ENCODE data around the gene BUD23. TPM values are rescaled to one million over a fixed set of nuclear protein-coding genes. Genes with fewer than 3 reads are reported as not detected.

Gene BUD23
- total RNA-seq, 1 experiment from 2014 or later: 168 TPM

- Histone ChIP-seq H3K79me2 (ENCODE audit: insufficient read depth, low read length) (no peaks in the 10 kb centered on the region; the same call in 1 of the 2 replicates), H3K9me3 (ENCODE audit: control insufficient read depth in 1 of 2, insufficient read depth in 1 of 2, low read depth in 1 of 2, low read length in 2 of 2) (no peaks in the 10 kb centered on the region), H3K9ac (ENCODE audit: low read length) (no peak overlapping the region), H3K9me2 (ENCODE audit: insufficient read depth) (no peaks in the 10 kb centered on the region), H3K36me3 (ENCODE audit: control insufficient read depth in 1 of 2, insufficient read depth in 2 of 2, low read length in 2 of 2) (no peaks in the 10 kb centered on the region), H3K27ac (ENCODE audit: low read depth, low read length) (no peak overlapping the region), H2AFZ (ENCODE audit: low read depth, low read length, poor library complexity, severe bottlenecking) (no peak overlapping the region), H3K4me2 (ENCODE audit: low read length) (no peak overlapping the region), H3K4me1 (ENCODE audit: control insufficient read depth in 1 of 2, insufficient read depth in 2 of 2, low read length in 2 of 2) (peaks cover 34 to 41% of the 10 kb centered on the region in 2 experiments), H4K20me1 (ENCODE audit: insufficient read depth) (no peaks in the 10 kb centered on the region), H3K27me3 (ENCODE audit: insufficient read depth, low read length) (no peaks in the 10 kb centered on the region), H3K4me3 (replicated peaks in 1 of 2; ENCODE audit: low read depth in 1 of 2, low read length in 2 of 2) (no peak overlapping the region)
- TF ChIP-seq CEBPB (IDR thresholded peaks at IDR 0.05; ENCODE audit: low read depth) (no peak), ZFX (IDR thresholded peaks at IDR 0.05) (no peak), ATF3 (IDR thresholded peaks at IDR 0.05) (no peak), SRF (IDR thresholded peaks at IDR 0.05; ENCODE audit: low read depth) (no peak), RAD21 (IDR thresholded peaks at IDR 0.05; ENCODE audit: low read depth) (no peak), EZH2 (IDR thresholded peaks at IDR 0.05) (no peak), TCF7L2 (IDR thresholded peaks at IDR 0.05; ENCODE audit: borderline replicate concordance, extremely low read depth, insufficient read depth, insufficient read length) (no peak), SIN3A (IDR thresholded peaks at IDR 0.05; ENCODE audit: low read depth) (no peak), POLR2A (IDR thresholded peaks at IDR 0.05; ENCODE audit: borderline replicate concordance, extremely low read depth, insufficient read depth, insufficient read length) (no peak), SP1 (IDR thresholded peaks at IDR 0.05; ENCODE audit: low read depth) (no peak), CTCF (IDR thresholded peaks at IDR 0.05 in 2 of 3, conservative IDR thresholded peaks at IDR 0.05 in 1 of 3; ENCODE audit: borderline replicate concordance in 1 of 3, insufficient read depth in 1 of 3, low read depth in 2 of 3, low read length in 2 of 3) (no peak), ZNF274 (IDR thresholded peaks at IDR 0.05; ENCODE audit: low read depth, low read length) (no peak)
- DNase-seq (ENCODE audit: low read depth, low spot score) (no peak), ATAC-seq (no peak)
- no TSS peak for BruUV-seq (replicated peaks)
- intact Hi-C loops (cut with micrococcal nuclease): no loop called here
- CTCF ChIA-PET: interaction anchor here (2.0 kb wide), 1 partner anchor 10 kb away, joined by 4 read pairs; no protein-coding TSS in a partner anchor
- RAD21 ChIA-PET (ENCODE audit: low non-redundant PET in 1 of 2, low total read pairs in 2 of 2, uncharacterized antibody in 2 of 2, unreplicated experiment in 2 of 2): no interaction called here
- POLR2A ChIA-PET: no interaction called here
Observed at GRCh38 chr7:73638911-73639310, 44.5 kb upstream of the BUD23 start.
